HG03280 (cell line): ENCODE results near the gene NDUFS1.
"Not testable (repeated sequence)": the region's sequence is repeated elsewhere in the genome, so short reads cannot be mapped to it uniquely, and the experiment has no call there.

ENCODE experiments used
- ATAC-seq: cut with Tn5 transposase; IDR thresholded peaks from one replicate; pipeline ENCODE4 v1.9.1; 2021; ENCODE audit warnings: mild to moderate bottlenecking, moderate library complexity; ENCODE audit not compliant: unreplicated experiment

NDUFS1 gene

GRCh38 chr2:206105541-206105940 is 53.7 kb downstream of the NDUFS1 start:
- ATAC-seq = no peak

- no peak for ATAC-seq
These were observed 54.2 kb downstream of the NDUFS1 start for GRCh38 chr2:206105038-206105437.

GRCh38 chr2:206098872-206099271 is 60.4 kb downstream of the NDUFS1 start:
- not testable (repeated sequence) for ATAC-seq

GRCh38 chr2:206098471-206098870 is 60.8 kb downstream of the NDUFS1 start:
- no peak for ATAC-seq

DNA sequence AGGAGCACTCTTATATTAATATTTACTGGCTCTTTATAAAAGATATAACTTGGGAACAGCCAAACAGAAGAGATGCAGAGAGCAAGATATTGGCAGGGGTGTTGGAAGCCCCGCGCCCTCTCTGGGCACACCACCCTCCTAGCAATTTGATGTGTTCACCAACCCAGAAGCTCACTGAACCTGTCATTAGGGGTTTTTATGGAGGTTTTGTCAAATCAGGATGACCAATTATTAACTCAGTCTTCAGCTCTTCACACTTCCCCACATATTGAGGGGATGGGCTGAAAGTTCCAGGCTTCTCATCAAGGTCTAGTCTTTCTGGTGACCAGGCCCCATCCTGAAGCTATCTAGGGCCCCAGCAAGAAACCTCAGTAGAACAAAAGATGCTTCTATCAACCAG is 62.4 kb downstream of the NDUFS1 start:
- no peak for ATAC-seq

GRCh38 chr2:206095536-206096332 is 63.5 kb downstream of the NDUFS1 start:
- no peak for ATAC-seq

- ATAC-seq = no peak
These were observed 66.9 kb downstream of the NDUFS1 start for GRCh38 chr2:206092297-206092696.

DNA sequence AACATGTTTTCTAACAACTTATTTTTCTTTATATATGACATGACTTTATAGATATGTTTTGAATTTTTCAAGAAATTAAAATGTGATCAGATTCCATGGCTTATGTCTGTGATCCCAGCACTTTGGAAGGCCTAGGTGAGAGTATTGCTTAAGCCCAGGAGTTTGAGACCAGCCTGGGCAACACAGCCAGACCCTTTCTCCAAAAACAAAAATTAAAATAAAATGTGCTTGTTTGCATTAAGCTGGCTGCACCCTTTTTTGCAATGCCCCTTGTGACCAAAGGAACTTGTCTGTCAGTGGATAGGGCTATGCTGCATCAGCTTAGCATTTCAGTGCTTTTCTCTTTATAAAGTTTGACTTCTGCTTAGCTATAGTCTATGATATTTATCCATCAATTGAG is 71.0 kb downstream of the NDUFS1 start:
- no peak for ATAC-seq

- ATAC-seq = no peak
These were observed 72.4 kb downstream of the NDUFS1 start for GRCh38 chr2:206086716-206087350.

DNA sequence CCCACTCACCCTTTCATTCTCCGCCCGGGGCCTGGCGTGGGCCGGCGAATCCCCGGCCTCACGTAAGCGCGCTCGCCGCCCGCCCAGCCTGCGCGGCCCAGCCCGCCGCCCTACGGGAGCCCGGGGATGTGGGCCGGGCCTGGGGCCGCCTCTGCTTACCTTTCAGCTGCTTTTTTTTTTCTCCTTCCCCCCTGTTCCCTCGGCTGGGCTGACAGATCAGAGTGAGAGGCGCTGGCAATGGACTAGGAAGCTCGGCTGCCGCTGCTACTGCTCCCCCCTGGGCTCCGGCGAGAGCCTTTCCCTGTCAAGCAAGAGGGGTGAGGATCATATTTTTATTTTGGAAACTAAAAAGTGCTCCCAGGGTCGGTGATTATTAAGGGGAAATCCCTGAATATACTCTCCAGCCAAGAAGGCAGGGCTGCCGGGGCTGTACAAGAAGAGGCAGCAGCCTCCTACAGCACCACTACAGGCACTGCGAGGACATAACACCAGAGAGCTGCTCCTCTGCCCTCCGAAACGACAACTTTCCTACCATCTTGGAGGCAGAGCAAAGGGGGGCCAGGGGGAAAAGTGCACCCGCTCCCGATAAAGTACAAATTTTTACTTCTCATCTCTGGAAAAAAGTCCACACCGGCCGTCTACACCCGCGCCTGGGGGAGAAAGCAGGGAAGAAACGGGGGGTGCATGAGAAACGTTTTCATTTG is 73.3 kb downstream of the NDUFS1 start, which contains the start of gene INO80D:
TSS of gene INO80D (minus strand) at position 433 of the 704 bp plus-strand sequence. CDS start 23,158 bp downstream, outside the sequence.
- ATAC-seq = peak; percentile 84

- ATAC-seq = peak; percentile 34
These were observed 74.1 kb downstream of the NDUFS1 start for GRCh38 chr2:206084870-206085741.

- ATAC-seq = no peak
These were observed 74.8 kb downstream of the NDUFS1 start for GRCh38 chr2:206084439-206084869.

GRCh38 chr2:206083602-206084438 is 75.4 kb downstream of the NDUFS1 start:
- no peak for ATAC-seq

DNA sequence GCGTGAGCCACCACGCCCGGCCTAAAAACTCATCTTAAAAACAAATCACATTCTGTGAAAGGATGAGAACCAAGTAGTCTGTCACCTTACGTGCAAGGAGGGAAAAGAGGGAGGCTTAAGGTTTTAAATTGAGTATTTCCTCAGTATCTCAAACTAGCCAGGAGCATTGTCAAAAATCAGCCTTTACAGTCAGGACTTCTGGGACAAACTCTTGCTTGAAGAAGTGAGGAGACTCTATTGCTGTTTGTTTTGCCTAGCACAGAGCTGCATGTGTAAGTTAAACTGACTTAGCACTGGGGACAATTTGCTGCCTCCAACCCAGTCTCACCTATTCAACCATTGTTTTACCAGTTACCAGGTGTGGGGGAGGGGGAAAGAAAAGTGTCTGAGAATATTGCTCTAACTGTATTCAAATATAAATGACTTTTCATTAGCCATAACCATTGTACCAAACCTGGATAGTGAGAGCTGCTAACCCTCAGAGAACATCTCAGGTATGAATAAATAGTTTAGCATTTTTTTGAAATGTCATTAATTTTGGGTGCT is 76.9 kb downstream of the NDUFS1 start:
- ATAC-seq = no peak

- ATAC-seq = no peak
These were observed 78.3 kb downstream of the NDUFS1 start for GRCh38 chr2:206080927-206081326.

DNA sequence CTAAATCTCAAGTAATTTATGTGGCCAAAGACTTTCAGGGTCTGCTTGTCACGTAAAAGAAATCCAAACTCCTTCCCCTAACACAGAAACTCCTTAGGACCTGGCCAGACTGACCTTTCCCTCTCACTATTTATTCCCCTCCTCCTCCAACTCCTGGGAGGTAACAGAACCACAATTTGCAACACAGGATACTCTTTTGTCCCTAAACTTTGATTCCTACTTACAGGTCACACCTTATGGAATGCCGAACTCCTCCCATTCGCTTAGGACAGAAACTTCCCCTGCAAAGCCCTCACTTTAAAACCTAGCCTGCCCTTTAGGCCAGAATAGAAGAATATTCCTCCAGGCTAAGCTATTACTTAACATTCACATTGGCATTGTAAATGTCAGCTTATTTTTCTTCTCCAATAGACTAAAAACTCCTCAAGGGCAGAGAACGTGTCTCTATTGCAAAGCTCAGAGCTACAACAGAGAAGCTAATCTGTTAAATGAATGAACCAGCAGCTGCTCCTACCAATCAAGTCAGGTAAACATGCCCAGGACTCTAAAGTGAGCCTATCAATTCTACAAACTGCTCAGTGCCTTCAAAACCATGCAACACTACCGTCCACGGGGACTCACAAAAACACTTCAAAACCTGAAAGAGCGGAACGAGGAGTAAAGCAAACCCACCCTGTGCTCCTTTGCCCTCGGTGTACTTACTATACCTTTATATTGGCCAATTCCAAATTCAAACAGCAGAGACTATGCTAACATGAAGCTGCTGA is 79.4 kb downstream of the NDUFS1 start:
- ATAC-seq = no peak

- not testable (repeated sequence) for ATAC-seq
These were observed 81.4 kb downstream of the NDUFS1 start for GRCh38 chr2:206077879-206078278.

DNA sequence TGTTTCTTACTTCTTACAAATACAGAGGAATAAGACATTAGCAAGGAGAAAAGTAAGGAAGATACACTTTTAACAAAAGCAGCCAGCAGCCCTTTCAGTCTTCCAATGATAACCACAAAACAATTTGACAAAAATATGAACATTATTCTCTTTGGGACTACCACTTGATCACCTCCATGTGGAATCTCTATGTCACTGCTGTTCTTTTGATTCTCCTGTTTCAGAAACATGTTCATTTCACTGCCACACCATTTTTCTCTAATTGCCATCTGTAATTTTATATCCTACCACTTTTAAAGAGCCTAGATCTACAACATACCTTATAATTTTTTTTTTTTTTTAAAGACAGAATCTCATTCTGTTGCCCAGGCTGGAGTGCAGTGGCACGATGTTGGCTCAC is 84.1 kb downstream of the NDUFS1 start:
- no peak for ATAC-seq

- ATAC-seq = no peak
These were observed 87.4 kb downstream of the NDUFS1 start for GRCh38 chr2:206071807-206072206.
